Measurements from ENCODE around the gene LRRC49. TPM values are rescaled to one million over a fixed set of nuclear protein-coding genes. Genes with fewer than 3 reads are reported as not detected.

Gene LRRC49
- total RNA-seq, 1 donor from 2014 or later = 79.8 TPM

Other genes with a start within 250 kb of the LRRC49 start
- gene UACA, start 129.3 kb upstream of the LRRC49 start, total RNA-seq = 32.9 TPM
- gene LARP6, start 38.7 kb upstream of the LRRC49 start, total RNA-seq = 54.8 TPM
- 4.7 TPM for gene THAP10, start 393 bp upstream of the LRRC49 start, total RNA-seq
- gene THSD4, start 222.6 kb downstream of the LRRC49 start, total RNA-seq = 80.7 TPM